HG02623 (cell line): Measurements from ENCODE around the gene ZNRF3.
"Not testable (repeated sequence)": the region's sequence is repeated elsewhere in the genome, so short reads cannot be mapped to it uniquely, and the experiment has no call there.

Experiments used
- ATAC-seq: cut with Tn5 transposase; IDR thresholded peaks from one replicate; pipeline ENCODE4 v1.9.1; 2021; ENCODE audit warnings: moderate library complexity; ENCODE audit not compliant: unreplicated experiment

The ZNRF3 gene

DNA sequence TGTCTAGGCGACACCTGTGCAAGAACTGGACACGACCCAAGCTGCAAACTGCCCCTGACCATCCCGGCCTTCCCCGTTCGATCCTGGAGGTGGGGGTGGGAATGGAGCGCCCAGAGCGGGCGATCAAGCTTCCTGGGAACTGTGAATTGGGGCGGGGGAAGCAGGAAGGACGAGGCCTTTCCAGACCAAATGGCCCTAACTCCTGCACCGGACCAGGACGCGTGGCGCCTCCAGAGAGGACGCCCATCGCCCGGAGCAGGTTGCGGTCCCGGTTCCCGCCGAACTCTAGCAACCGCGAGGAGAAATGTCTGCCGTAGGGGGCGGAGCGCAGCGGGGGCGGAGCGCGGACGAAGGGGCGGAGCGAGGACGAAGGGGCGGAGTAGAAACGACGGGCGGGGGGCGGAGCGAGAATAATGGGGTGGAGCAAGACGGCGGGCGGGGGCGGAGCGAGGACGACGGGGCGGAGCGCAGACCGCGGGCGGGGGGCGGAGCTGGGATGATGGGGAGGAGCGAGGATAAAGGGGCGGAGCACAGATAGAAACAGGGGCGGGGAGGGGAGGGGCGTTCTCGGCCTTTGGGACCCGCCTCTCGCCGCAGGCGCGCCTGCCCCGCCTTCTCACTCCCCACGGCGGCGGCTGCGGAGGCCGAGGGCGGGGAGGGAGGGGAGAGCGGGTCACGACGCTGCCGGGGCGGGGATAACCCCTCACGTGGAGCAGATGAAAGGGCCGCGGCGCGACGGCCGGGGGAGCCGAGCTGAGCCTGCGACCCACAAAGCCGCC lies at the start of gene ZNRF3:
Gene ZNRF3, plus strand, starts transcription at position 695 of the 779 bp plus-strand sequence. CDS start 195 bp downstream, outside the sequence.
- no peak for ATAC-seq

- ATAC-seq = no peak
These were observed 47.7 kb upstream of the ZNRF3 start for GRCh38 chr22:28835630-28836189.

- ATAC-seq = no peak
These were observed 45.7 kb upstream of the ZNRF3 start for GRCh38 chr22:28837640-28838039.

- no peak for ATAC-seq
These were observed 44.4 kb upstream of the ZNRF3 start for GRCh38 chr22:28838971-28839370.

GRCh38 chr22:28841111-28841510 lies 42.3 kb upstream of the ZNRF3 start:
- no peak for ATAC-seq

- ATAC-seq = no peak
These were observed 39.7 kb upstream of the ZNRF3 start for GRCh38 chr22:28843633-28844032.

DNA sequence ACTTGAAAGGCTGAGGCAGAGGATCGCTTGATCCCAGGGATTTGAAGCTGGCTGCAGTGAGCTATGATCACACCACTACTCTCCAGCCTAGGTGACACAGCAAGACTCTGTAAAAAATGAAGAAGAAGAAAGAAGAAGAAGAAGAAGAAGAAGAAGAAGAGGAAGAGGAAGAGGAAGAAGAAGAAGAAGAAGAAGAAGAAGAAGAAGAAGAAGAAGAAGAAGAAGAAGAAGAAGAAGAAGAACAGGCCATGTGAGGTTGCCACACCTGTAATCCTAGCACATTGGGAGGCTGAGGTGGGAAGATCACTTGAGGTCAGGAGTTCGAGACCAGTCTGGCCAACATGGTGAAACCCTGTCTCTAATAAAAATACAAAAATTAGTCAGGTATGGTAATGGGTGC lies 39.1 kb upstream of the ZNRF3 start:
- ATAC-seq = not testable (repeated sequence)

DNA sequence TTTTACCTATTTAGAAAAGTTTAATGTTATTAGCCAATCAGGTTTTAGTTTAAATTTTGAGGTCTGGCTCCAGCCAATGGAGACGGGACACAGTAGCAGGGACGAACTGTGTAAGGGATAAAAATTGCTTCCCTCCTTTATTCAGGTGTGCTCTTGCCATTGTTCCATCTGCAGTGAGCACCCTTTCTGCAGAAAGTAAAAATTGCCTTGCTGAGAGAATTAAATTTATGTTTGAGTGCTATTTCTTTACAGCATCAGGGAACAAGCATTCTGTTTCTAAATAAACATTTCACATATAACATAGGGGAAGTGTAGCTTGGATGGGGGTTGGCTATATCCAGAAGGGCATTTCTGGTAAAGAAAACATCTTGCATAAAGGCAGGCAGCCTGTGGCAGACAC lies 36.4 kb upstream of the ZNRF3 start:
- no peak for ATAC-seq

GRCh38 chr22:28855355-28856094 lies 27.8 kb upstream of the ZNRF3 start:
- no peak for ATAC-seq

- no peak for ATAC-seq
These were observed 27.3 kb upstream of the ZNRF3 start for GRCh38 chr22:28856095-28856455.

GRCh38 chr22:28857288-28857687 lies 26.1 kb upstream of the ZNRF3 start:
- no peak for ATAC-seq

- ATAC-seq = no peak
These were observed 18.3 kb upstream of the ZNRF3 start for GRCh38 chr22:28864878-28865596.

DNA sequence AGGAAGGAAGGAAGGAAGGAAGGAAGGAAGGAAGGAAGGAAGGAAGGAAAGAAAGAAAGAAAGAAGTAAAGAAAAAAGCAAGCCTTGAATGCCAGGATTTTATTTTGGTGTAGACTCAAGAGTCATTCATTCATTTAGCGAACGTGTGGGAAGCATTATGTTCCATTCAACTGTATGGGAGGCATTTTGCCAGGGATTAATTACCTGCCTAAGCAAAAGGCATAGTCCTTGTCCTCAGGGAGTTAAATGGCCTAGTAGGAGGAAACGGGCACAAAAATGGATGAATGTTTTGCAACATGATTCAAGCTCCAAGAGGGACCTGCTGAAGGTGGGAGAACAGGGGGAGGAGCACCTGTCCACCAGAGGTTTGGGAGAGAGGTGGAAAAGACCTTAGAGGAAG lies 16.2 kb upstream of the ZNRF3 start:
- no peak for ATAC-seq

DNA sequence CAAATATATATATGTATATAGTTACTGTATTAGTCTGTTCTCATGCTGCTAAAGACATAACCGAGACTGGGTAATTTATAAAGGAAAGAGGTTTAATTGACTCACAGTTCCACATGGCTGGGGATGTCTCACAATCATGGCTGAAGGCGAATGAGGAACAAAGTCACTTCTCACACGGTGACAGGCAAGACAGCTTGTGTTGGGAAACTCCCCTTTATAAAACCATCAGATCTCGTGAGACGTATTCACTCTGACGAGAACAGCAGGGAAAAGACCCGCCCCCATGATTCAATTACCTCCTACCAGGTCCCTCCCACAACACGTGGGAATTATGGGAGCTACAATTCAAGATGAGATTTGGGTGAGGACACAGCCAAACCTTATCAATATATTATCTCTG lies 15.0 kb upstream of the ZNRF3 start:
- not testable (repeated sequence) for ATAC-seq

DNA sequence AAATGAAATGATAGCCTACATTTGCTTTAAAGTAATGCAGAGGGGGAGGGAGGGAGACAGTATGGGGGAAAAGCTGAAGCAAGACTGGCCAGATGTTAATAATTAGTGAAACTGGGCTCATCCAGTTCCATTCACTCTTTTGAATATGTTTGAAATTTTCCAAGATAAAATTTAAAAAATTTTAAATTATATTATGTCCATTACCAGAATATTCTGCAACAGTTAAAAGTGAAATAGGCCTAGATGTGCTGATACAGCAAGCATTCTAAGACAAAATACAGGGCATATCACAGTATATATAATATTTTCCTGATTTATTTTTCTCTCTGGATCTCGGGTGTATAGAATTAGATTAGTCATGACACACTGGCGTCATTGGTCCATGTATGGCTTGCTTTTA lies 13.6 kb upstream of the ZNRF3 start:
- ATAC-seq = no peak

DNA sequence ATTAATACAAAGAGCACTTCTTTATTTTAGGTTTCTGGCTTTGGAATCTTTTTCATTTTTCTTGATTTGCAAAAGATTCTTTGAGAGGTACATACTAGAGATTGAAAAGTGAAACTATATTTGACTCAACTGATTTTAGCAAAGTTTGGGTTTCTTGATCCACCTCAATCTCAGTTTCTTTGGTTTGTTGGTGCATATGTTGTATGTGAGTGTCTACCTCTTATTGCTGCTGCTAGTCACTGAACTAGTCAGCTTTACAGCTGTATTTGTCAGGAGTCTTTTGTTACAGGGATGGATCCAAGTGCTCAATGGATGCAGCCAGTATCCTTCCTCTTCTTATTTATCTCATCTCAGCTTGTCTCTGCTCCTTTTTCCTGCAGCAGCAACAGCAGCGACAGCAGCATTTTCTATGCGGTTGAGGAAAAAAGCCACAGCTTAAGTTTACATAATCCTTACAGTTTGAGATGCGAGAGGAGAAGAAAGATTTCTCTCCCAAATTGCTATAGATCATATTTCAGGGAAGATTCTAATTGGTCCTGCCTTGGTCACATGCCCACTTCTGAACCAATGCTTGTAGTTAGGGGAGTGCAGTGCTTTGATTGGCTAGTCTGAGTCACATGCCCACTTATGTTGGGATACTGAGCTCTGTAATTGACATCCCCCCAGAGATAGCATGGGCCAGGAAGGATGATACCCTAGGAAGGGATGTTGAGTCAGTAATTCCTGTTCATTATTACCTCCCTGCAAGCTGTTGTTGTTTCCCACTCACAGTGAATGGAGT lies 10.0 kb upstream of the ZNRF3 start:
- ATAC-seq = no peak

DNA sequence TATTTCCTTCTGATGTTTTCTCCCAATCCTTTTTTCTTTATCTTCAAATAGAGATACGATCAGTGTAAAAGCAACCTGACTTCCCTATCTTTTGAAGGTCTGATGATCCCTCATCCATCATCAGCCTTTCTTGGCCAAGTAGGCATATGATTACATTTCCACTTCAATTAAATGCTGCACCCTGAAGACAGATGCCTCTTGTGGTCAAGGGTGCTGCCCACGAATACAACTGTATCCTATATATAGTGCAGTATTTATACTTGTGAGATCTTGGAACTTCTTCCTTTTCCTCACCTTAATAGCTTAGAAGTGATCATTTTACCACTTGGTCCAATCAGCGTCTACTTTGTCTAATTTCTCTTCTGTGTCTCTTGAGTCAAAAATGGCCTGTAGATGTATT lies 9.3 kb upstream of the ZNRF3 start:
- no peak for ATAC-seq

DNA sequence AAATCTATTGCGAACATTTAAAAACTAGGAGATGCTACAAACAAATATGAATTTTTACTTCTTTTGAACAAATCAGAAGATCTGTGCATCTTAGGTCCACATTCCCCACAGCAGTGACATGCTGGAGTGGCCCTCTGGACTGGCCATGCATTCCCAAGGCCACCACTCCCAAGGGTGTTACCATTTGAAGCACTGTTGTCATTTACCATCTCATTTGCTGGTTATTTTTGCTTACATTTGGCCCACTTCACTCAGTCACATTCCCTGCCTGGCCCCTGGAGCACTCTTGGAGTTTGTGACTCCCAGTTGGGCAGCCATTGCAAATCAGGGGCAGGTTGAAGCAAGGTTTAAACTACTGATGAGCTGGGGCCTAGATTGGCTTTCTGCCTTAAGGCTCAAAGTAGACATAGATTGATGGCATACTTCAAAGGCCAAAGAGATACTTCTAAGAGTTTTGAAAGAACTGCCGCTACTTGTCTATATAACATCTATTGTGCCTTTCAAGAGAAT lies 8.5 kb upstream of the ZNRF3 start:
- ATAC-seq = no peak

DNA sequence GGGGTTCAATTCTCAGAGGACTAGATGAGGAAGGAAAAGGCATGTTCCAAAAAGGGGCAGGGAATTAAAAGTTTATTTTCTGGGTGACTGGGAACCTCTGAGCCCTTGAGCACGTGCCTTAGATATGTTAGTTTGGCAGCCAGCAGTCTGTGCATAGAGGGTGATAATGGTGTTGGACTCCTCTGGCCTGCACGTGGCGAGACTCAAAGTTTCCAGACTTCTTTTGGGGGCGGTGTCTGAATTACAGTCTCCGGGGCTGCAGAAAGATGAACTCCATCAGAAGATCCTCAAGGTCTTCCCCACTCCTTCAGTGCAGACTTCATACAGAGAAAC lies 861 bp upstream of the ZNRF3 start:
- no peak for ATAC-seq

- ATAC-seq = no peak
These were observed 215 bp downstream of the ZNRF3 start for GRCh38 chr22:28883657-28883916.
